ENCODE data around the gene KDM6A. TPM values are rescaled to one million over a fixed set of nuclear protein-coding genes. Genes with fewer than 3 reads are reported as not detected.
"Not testable (repeated sequence)": the region's sequence is repeated elsewhere in the genome, so short reads cannot be mapped to it uniquely, and the experiment has no call there.

The KDM6A gene
- polyA plus RNA-seq, 4 donors = 25.7 to 31.5 (median 29.5) TPM

GRCh38 chrX:44954562-44954961, 81.6 kb downstream of the KDM6A start:
- no peak for DNase-seq (ENCODE audit: low read depth in 4 of 4, low spot score in 3 of 4)

GRCh38 chrX:44957848-44958247, 84.9 kb downstream of the KDM6A start:
- DNase-seq (ENCODE audit: low read depth in 4 of 4, low spot score in 3 of 4) = no peak

- no peak for DNase-seq (ENCODE audit: low read depth in 4 of 4, low spot score in 3 of 4)
Observed at GRCh38 chrX:44958480-44958879, 85.5 kb downstream of the KDM6A start.

GRCh38 chrX:44961817-44962607, 89.0 kb downstream of the KDM6A start:
- DNase-seq (ENCODE audit: low read depth in 4 of 4, low spot score in 3 of 4) = no peak

- DNase-seq (ENCODE audit: low read depth in 4 of 4, low spot score in 3 of 4) = no peak
Observed at GRCh38 chrX:44962944-44963343, 90.0 kb downstream of the KDM6A start.

GRCh38 chrX:44967221-44967620, 94.2 kb downstream of the KDM6A start:
- no peak for DNase-seq (ENCODE audit: low read depth in 4 of 4, low spot score in 3 of 4)

- DNase-seq (ENCODE audit: low read depth in 4 of 4, low spot score in 3 of 4) = no peak
Observed at GRCh38 chrX:44970709-44971108, 97.7 kb downstream of the KDM6A start.

- no peak for DNase-seq (ENCODE audit: low read depth in 4 of 4, low spot score in 3 of 4)
Observed at GRCh38 chrX:44971674-44972073, 98.7 kb downstream of the KDM6A start.

GRCh38 chrX:44972132-44972531, 99.1 kb downstream of the KDM6A start:
- DNase-seq (ENCODE audit: low read depth in 4 of 4, low spot score in 3 of 4) = no peak

GRCh38 chrX:44973420-44973932, 100.5 kb downstream of the KDM6A start:
- DNase-seq (ENCODE audit: low read depth in 4 of 4, low spot score in 3 of 4) = no peak

- DNase-seq (ENCODE audit: low read depth in 4 of 4, low spot score in 3 of 4) = no peak
Observed at GRCh38 chrX:44974451-44974850, 101.5 kb downstream of the KDM6A start.

- no peak for DNase-seq (ENCODE audit: low read depth in 4 of 4, low spot score in 3 of 4)
Observed at GRCh38 chrX:44975666-44976263, 102.8 kb downstream of the KDM6A start.

- DNase-seq (ENCODE audit: low read depth in 4 of 4, low spot score in 3 of 4) = no peak
Observed at GRCh38 chrX:44978976-44979375, 106.0 kb downstream of the KDM6A start.

- no peak for DNase-seq (ENCODE audit: low read depth in 4 of 4, low spot score in 3 of 4)
Observed at GRCh38 chrX:44980403-44980802, 107.4 kb downstream of the KDM6A start.

- DNase-seq (ENCODE audit: low read depth in 4 of 4, low spot score in 3 of 4) = no peak
Observed at GRCh38 chrX:44980883-44981282, 107.9 kb downstream of the KDM6A start.

- no peak for DNase-seq (ENCODE audit: low read depth in 4 of 4, low spot score in 3 of 4)
Observed at GRCh38 chrX:44989995-44990770, 117.2 kb downstream of the KDM6A start.

- DNase-seq (ENCODE audit: low read depth in 4 of 4, low spot score in 3 of 4) = no peak
Observed at GRCh38 chrX:44992775-44993174, 119.8 kb downstream of the KDM6A start.

GRCh38 chrX:44996277-44996676, 123.3 kb downstream of the KDM6A start:
- no peak for DNase-seq (ENCODE audit: low read depth in 4 of 4, low spot score in 3 of 4)

- DNase-seq (ENCODE audit: low read depth in 4 of 4, low spot score in 3 of 4) = no peak
Observed at GRCh38 chrX:44997282-44997812, 124.4 kb downstream of the KDM6A start.

- DNase-seq (ENCODE audit: low read depth in 4 of 4, low spot score in 3 of 4) = no peak
Observed at GRCh38 chrX:44997888-44998287, 124.9 kb downstream of the KDM6A start.

- not testable (repeated sequence) for DNase-seq (ENCODE audit: low read depth in 4 of 4, low spot score in 3 of 4)
Observed at GRCh38 chrX:44999237-44999636, 126.2 kb downstream of the KDM6A start.

Measured in right renal pelvis (tissue), 4 donors.